Ectodermal cell (in vitro differentiated cells): Measurements from ENCODE around the gene CDHR3.
"Not testable (repeated sequence)": the region's sequence is repeated elsewhere in the genome, so short reads cannot be mapped to it uniquely, and the experiment has no call there.

Source experiments
- H3K27ac ChIP-seq: 2 replicates; pipeline ENCODE4 v1.7.0; 2013; ENCODE audit warnings: mild to moderate bottlenecking, low read depth, low read length; ENCODE audit not compliant: insufficient read depth, poor library complexity, severe bottlenecking
- H3K27me3 ChIP-seq: 2 replicates; pipeline ENCODE4 v1.7.0; 2013; ENCODE audit warnings: mild to moderate bottlenecking, low read length; ENCODE audit not compliant: insufficient read depth, control insufficient read depth, poor library complexity, severe bottlenecking
- H3K36me3 ChIP-seq: one replicate; pipeline ENCODE4 v1.7.0; 2013; ENCODE audit warnings: low read length; ENCODE audit not compliant: control insufficient read depth, insufficient read depth
- H3K4me1 ChIP-seq: one replicate; pipeline ENCODE4 v1.7.0; 2013; ENCODE audit warnings: low read length; ENCODE audit not compliant: control insufficient read depth, insufficient read depth
- H3K4me3 ChIP-seq: 2 replicates; pipeline ENCODE4 v1.7.0; 2013; ENCODE audit warnings: low read depth, low read length, control low read depth; ENCODE audit not compliant: insufficient read depth
- H3K9me3 ChIP-seq: 2 replicates; pipeline ENCODE4 v1.7.0; 2013; ENCODE audit warnings: mild to moderate bottlenecking, low read length, moderate library complexity; ENCODE audit not compliant: control insufficient read depth
- WGBS, 2 experiments: methylation state at CpG; one replicate each; pipeline ENCODE4 v1.1.7; 2013; ENCODE audit warnings: missing lambda C conversion rate in 2 of 2; 5-methylcytosine and 5-hydroxymethylcytosine counted together

The CDHR3 gene

GRCh38 chr7:105979405-105979804 lies 16.3 kb downstream of the CDHR3 start:
- no peaks in the 10 kb centered on the region for H3K27me3 ChIP-seq
- 91 to 94% methylated on average over 2 of the region's 2 CpGs for WGBS, 2 experiments
- H3K4me3 ChIP-seq: no peak overlapping the region
- H3K27ac ChIP-seq: no peak overlapping the region
- H3K4me1 ChIP-seq: no peaks in the 10 kb centered on the region
- no peaks in the 10 kb centered on the region for H3K9me3 ChIP-seq
- H3K36me3 ChIP-seq: no peaks in the 10 kb centered on the region

- Histone ChIP-seq H3K4me3 (no peak overlapping the region), H3K27me3 (no peaks in the 10 kb centered on the region), H3K9me3 (no peaks in the 10 kb centered on the region), H3K36me3 (no peaks in the 10 kb centered on the region), H3K4me1 (peaks cover 9% of the 10 kb centered on the region), H3K27ac (no peak overlapping the region)
- 87 to 89% methylated on average over 3 of the region's 3 CpGs for WGBS, 2 experiments
Measured at GRCh38 chr7:105980645-105981396, 17.8 kb downstream of the CDHR3 start.

- Histone ChIP-seq H3K36me3 (no peaks in the 10 kb centered on the region), H3K27me3 (no peaks in the 10 kb centered on the region), H3K4me3 (no peak overlapping the region), H3K4me1 (peaks cover 11% of the 10 kb centered on the region), H3K9me3 (no peaks in the 10 kb centered on the region), H3K27ac (no peak overlapping the region)
- 64 to 75% methylated on average over 2 of the region's 2 CpGs for WGBS, 2 experiments
Measured at GRCh38 chr7:105982388-105982787, 19.3 kb downstream of the CDHR3 start.

GRCh38 chr7:105984808-105985207 lies 21.7 kb downstream of the CDHR3 start:
- not testable (repeated sequence) for H3K9me3 ChIP-seq, H3K4me3 ChIP-seq, H3K27ac ChIP-seq, H3K27me3 ChIP-seq, H3K36me3 ChIP-seq
- peaks cover 22% of the 10 kb centered on the region for H3K4me1 ChIP-seq
- 93 to 94% methylated on average over 6 of the region's 6 CpGs for WGBS, 2 experiments

GRCh38 chr7:105985229-105985628 lies 22.2 kb downstream of the CDHR3 start:
- 45 to 46% methylated on average over 2 to 4 of the region's 4 CpGs for WGBS, 2 experiments
- H3K27me3 ChIP-seq: no peaks in the 10 kb centered on the region
- H3K4me3 ChIP-seq: no peak overlapping the region
- no peak overlapping the region for H3K27ac ChIP-seq
- H3K9me3 ChIP-seq: no peaks in the 10 kb centered on the region
- peaks cover 26% of the 10 kb centered on the region for H3K4me1 ChIP-seq
- no peaks in the 10 kb centered on the region for H3K36me3 ChIP-seq

GRCh38 chr7:105985672-105986215 lies 22.7 kb downstream of the CDHR3 start:
- Histone ChIP-seq H3K36me3 (no peaks in the 10 kb centered on the region), H3K27me3 (no peaks in the 10 kb centered on the region), H3K4me1 (peaks cover 31% of the 10 kb centered on the region), H3K4me3 (no peak overlapping the region), H3K9me3 (no peaks in the 10 kb centered on the region), H3K27ac (no peak overlapping the region)
- WGBS, 2 experiments: 69 to 81% methylated on average over 2 of the region's 2 CpGs

GRCh38 chr7:105987046-105987445 lies 24.0 kb downstream of the CDHR3 start:
- 75 to 81% methylated on average over 2 of the region's 2 CpGs for WGBS, 2 experiments
- H3K4me1 ChIP-seq: peaks cover 39% of the 10 kb centered on the region

GRCh38 chr7:105988276-105988675 lies 25.2 kb downstream of the CDHR3 start:
- WGBS, 2 experiments: 87 to 88% methylated on average over 3 of the region's 3 CpGs
- Histone ChIP-seq H3K27me3 (no peaks in the 10 kb centered on the region), H3K27ac (no peak overlapping the region), H3K36me3 (no peaks in the 10 kb centered on the region), H3K9me3 (no peaks in the 10 kb centered on the region), H3K4me1 (peaks cover 39% of the 10 kb centered on the region), H3K4me3 (no peak overlapping the region)

More at GRCh38 chr7:105987046-105987445, 24.0 kb downstream of the CDHR3 start:
- Histone ChIP-seq H3K36me3 (no peaks in the 10 kb centered on the region), H3K27me3 (no peaks in the 10 kb centered on the region), H3K9me3 (no peaks in the 10 kb centered on the region), H3K27ac (no peak overlapping the region), H3K4me3 (no peak overlapping the region)

- no peak overlapping the region for H3K4me3 ChIP-seq
- H3K9me3 ChIP-seq: no peaks in the 10 kb centered on the region
- peaks cover 39% of the 10 kb centered on the region for H3K4me1 ChIP-seq
- H3K27ac ChIP-seq: no peak overlapping the region
- H3K36me3 ChIP-seq: no peaks in the 10 kb centered on the region
- WGBS, 2 experiments: 23 to 35% methylated on average over 2 of the region's 2 CpGs
- H3K27me3 ChIP-seq: no peaks in the 10 kb centered on the region
Measured at GRCh38 chr7:105989191-105989590, 26.1 kb downstream of the CDHR3 start.

GRCh38 chr7:105989686-105990085 lies 26.6 kb downstream of the CDHR3 start:
- H3K9me3 ChIP-seq: no peaks in the 10 kb centered on the region
- no peaks in the 10 kb centered on the region for H3K27me3 ChIP-seq
- no peak overlapping the region for H3K4me3 ChIP-seq
- no peaks in the 10 kb centered on the region for H3K36me3 ChIP-seq
- no peak overlapping the region for H3K27ac ChIP-seq
- H3K4me1 ChIP-seq: peaks cover 39% of the 10 kb centered on the region
